ENCODE data around the gene EFCAB8.

The EFCAB8 gene

DNA sequence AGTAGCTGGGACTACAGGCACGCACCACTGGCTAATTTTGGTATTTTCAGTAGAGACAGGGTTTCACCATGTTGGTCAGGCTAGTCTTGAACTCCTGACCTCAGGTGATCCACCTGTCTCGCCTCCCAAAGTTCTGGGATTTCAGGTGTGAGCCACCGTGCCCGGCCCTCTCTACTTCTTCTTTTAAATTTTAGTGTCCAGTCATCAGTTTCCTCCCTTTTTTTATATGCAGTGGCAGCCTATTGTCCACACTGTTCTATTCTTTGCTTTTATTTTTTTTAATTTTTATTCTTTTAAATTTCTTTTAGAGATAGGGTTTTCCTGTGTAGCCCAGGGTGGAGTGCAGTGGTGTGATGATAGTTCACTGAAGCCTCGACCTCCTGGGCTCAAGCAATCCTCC, 12.3 kb downstream of the EFCAB8 start:
- Histone ChIP-seq H3K27me3 (ENCODE audit: control insufficient read depth, low read length) (no peaks in the 10 kb centered on the region), H3K79me2 (ENCODE audit: control insufficient read depth, low read length) (no peaks in the 10 kb centered on the region), H3K4me3 (ENCODE audit: low read length) (no peak overlapping the region), H3K9me2 (replicated peaks; ENCODE audit: control insufficient read depth, low read length) (no peaks in the 10 kb centered on the region), H3K4me2 (ENCODE audit: low read length) (no peak overlapping the region), H3F3A (ENCODE audit: control insufficient read depth, insufficient read depth) (no peaks in the 10 kb centered on the region), H3K27ac (ENCODE audit: low read depth, low read length) (no peak overlapping the region), H3K4me1 (ENCODE audit: control insufficient read depth, low read length) (no peaks in the 10 kb centered on the region), H3K9me3 (ENCODE audit: control insufficient read depth, insufficient read depth, low read length) (no peaks in the 10 kb centered on the region), H3K36me3 (ENCODE audit: control insufficient read depth, low read length) (no peaks in the 10 kb centered on the region), H4K20me1 (ENCODE audit: control insufficient read depth, insufficient read depth, low read depth, low read length) (no peaks in the 10 kb centered on the region)
- TF ChIP-seq, protein P1, sequence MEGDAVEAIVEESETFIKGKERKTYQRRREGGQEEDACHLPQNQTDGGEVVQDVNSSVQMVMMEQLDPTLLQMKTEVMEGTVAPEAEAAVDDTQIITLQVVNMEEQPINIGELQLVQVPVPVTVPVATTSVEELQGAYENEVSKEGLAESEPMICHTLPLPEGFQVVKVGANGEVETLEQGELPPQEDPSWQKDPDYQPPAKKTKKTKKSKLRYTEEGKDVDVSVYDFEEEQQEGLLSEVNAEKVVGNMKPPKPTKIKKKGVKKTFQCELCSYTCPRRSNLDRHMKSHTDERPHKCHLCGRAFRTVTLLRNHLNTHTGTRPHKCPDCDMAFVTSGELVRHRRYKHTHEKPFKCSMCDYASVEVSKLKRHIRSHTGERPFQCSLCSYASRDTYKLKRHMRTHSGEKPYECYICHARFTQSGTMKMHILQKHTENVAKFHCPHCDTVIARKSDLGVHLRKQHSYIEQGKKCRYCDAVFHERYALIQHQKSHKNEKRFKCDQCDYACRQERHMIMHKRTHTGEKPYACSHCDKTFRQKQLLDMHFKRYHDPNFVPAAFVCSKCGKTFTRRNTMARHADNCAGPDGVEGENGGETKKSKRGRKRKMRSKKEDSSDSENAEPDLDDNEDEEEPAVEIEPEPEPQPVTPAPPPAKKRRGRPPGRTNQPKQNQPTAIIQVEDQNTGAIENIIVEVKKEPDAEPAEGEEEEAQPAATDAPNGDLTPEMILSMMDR (IDR thresholded peaks at IDR 0.05; ENCODE audit: low read depth, low read length, poor library complexity, severe bottlenecking) = no peak
- no peak for TF ChIP-seq EZH2phosphoT487 (IDR thresholded peaks at IDR 0.05; ENCODE audit: borderline replicate concordance, low read length)

DNA sequence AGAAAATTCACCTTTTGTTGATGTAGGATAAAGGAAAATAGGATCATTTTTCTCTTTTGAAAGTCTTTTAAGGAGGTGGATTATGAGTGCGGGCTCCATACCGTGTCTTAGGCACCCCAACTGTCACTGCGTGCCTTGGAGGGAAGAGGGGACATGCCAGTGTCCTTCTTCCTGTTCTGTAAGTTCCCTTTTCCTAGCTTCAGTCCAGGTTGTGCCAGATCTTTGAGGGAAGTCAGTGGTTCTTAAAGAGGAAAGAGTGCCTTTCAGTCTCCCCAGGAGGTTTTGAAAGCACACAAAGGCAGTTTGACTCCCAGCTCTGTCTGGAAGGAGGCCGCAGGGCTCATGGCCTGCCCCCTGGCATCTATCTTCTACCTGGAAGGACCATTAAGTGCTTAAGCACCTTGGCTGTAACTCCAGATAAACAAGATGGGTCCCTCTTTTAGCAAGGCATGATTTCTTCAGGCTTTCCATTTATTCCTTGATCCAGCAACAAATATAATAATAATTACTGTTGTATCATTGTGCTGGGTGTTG, 13.0 kb downstream of the EFCAB8 start:
- H3K79me2 ChIP-seq (ENCODE audit: control insufficient read depth, low read length) = no peaks in the 10 kb centered on the region
- H4K20me1 ChIP-seq (ENCODE audit: control insufficient read depth, insufficient read depth, low read depth, low read length) = no peaks in the 10 kb centered on the region
- no peaks in the 10 kb centered on the region for H3K9me3 ChIP-seq (ENCODE audit: control insufficient read depth, insufficient read depth, low read length)
- H3K36me3 ChIP-seq (ENCODE audit: control insufficient read depth, low read length) = no peaks in the 10 kb centered on the region
- no peak overlapping the region for H3K4me2 ChIP-seq (ENCODE audit: low read length)
- no peaks in the 10 kb centered on the region for H3K27me3 ChIP-seq (ENCODE audit: control insufficient read depth, low read length)
- no peaks in the 10 kb centered on the region for H3F3A ChIP-seq (ENCODE audit: control insufficient read depth, insufficient read depth)
- TF ChIP-seq, protein P1 (IDR thresholded peaks at IDR 0.05; ENCODE audit: low read depth, low read length, poor library complexity, severe bottlenecking) = no peak
- TF ChIP-seq EZH2phosphoT487 (IDR thresholded peaks at IDR 0.05; ENCODE audit: borderline replicate concordance, low read length) = no peak
- no peaks in the 10 kb centered on the region for H3K4me1 ChIP-seq (ENCODE audit: control insufficient read depth, low read length)
- H3K27ac ChIP-seq (ENCODE audit: low read depth, low read length) = no peak overlapping the region
- H3K4me3 ChIP-seq (ENCODE audit: low read length) = no peak overlapping the region
- H3K9me2 ChIP-seq (replicated peaks; ENCODE audit: control insufficient read depth, low read length) = no peaks in the 10 kb centered on the region

DNA sequence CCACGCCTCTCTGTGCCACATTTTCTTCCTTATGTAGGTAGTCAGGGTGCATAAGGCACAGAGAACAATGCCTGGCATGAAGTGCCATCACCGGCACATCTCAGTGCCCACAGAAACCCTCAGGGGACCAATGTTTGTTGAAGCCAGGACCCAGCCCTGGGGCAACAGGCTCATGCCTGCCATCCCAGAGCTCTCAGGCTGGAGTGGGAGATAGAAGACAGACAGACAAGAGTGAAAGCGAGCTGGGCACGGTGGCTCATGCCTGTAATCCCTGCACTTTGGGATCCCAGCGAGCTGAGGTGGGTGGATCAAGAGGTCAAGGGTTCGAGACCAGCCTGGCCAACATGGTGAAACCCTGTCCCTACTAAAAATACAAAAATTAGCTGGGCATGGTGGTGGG, 13.5 kb downstream of the EFCAB8 start:
- Histone ChIP-seq H3K79me2 (ENCODE audit: control insufficient read depth, low read length) (no peaks in the 10 kb centered on the region), H3K4me1 (ENCODE audit: control insufficient read depth, low read length) (no peaks in the 10 kb centered on the region), H4K20me1 (ENCODE audit: control insufficient read depth, insufficient read depth, low read depth, low read length) (no peaks in the 10 kb centered on the region), H3K4me2 (ENCODE audit: low read length) (no peak overlapping the region), H3K27ac (ENCODE audit: low read depth, low read length) (no peak overlapping the region), H3K9me2 (replicated peaks; ENCODE audit: control insufficient read depth, low read length) (no peaks in the 10 kb centered on the region), H3K27me3 (ENCODE audit: control insufficient read depth, low read length) (no peaks in the 10 kb centered on the region), H3K9me3 (ENCODE audit: control insufficient read depth, insufficient read depth, low read length) (no peaks in the 10 kb centered on the region), H3K36me3 (ENCODE audit: control insufficient read depth, low read length) (no peaks in the 10 kb centered on the region), H3F3A (ENCODE audit: control insufficient read depth, insufficient read depth) (no peaks in the 10 kb centered on the region), H3K4me3 (ENCODE audit: low read length) (no peak overlapping the region)
- TF ChIP-seq, protein P1 (IDR thresholded peaks at IDR 0.05; ENCODE audit: low read depth, low read length, poor library complexity, severe bottlenecking) = no peak
- TF ChIP-seq EZH2phosphoT487 (IDR thresholded peaks at IDR 0.05; ENCODE audit: borderline replicate concordance, low read length) = no peak
